Heart right ventricle (tissue), 16 donors: Measurements from ENCODE around the gene ANAPC5. TPM values are rescaled to one million over a fixed set of nuclear protein-coding genes. Genes with fewer than 3 reads are reported as not detected.

ENCODE experiments used
- ATAC-seq, 8 donors: fragments of 200-7000 bp; cut with Tn5 transposase; one replicate each; pipeline ENCODE4 v1.9.1; 2020; ENCODE audit warnings: mild to moderate bottlenecking in 8 of 8, moderate library complexity in 8 of 8, moderate number of reproducible peaks in 1 of 8
- DNase-seq, 2 donors: peaks; one replicate each; pipeline ENCODE4 v3.0.0-alpha.2; 2020
- H3K27ac ChIP-seq, 10 donors: fragments of 200-600 bp; sonication (generic) in 2 of 10; one replicate each; pipeline versions ENCODE4 v1.5.0 to v1.8.0; 2020 to 2022; ENCODE audit warnings: mild to moderate bottlenecking in 3 of 10
- H3K27me3 ChIP-seq, 7 donors: fragments of 200-600 bp; one replicate each; pipeline ENCODE4 v1.8.0; 2021 to 2022; ENCODE audit warnings: mild to moderate bottlenecking in 2 of 7
- H3K36me3 ChIP-seq, 9 donors: fragments of 200-600 bp; sonication (generic) in 1 of 9; one replicate each; pipeline versions ENCODE4 v1.5.0 to v1.8.0; 2020 to 2022; ENCODE audit warnings: mild to moderate bottlenecking in 2 of 9
- H3K4me1 ChIP-seq, 9 donors: fragments of 200-600 bp; sonication (generic) in 1 of 9; one replicate each; pipeline versions ENCODE4 v1.5.0 to v1.8.0; 2020 to 2022; ENCODE audit warnings: mild to moderate bottlenecking in 4 of 9
- H3K4me3 ChIP-seq, 10 donors: fragments of 200-600 bp; sonication (generic) in 2 of 10; one replicate each; pipeline versions ENCODE4 v1.5.0 to v1.8.0; 2020 to 2022; ENCODE audit warnings: mild to moderate bottlenecking in 7 of 10, moderate library complexity in 2 of 10
- H3K9me3 ChIP-seq, 11 donors: fragments of 200-600 bp in 10 of 11; sonication (generic) in 2 of 11; one replicate each; pipeline versions ENCODE4 v1.5.0 to v1.8.0; 2013 to 2022; ENCODE audit warnings: mild to moderate bottlenecking in 2 of 11, control low read depth in 1 of 11, moderate library complexity in 1 of 11
- CTCF ChIP-seq, 9 donors: fragments of 200-600 bp; sonication (generic) in 2 of 9; IDR thresholded peaks; one replicate each; pipeline versions ENCODE4 v1.5.0 to v1.8.0; 2021 to 2022; ENCODE audit warnings: antibody characterized with exemption in 9 of 9, mild to moderate bottlenecking in 5 of 9, moderate library complexity in 1 of 9
- WGBS, 2 donors: extraction: QIAGEN DNeasy Blood & Tissue Kit; methylation state at CpG; one replicate each; pipeline ENCODE4 v1.1.7; 2013; ENCODE audit warnings: inconsistent platforms in 1 of 2; 5-methylcytosine and 5-hydroxymethylcytosine counted together
- intact Hi-C, 10 donors: fragments of 100-400 bp; cut with DNase I; formaldehyde crosslinking; loops; one replicate each; pipeline versions ENCODE4 v1.11.1 to v1.14.2; 2022
- polyA plus RNA-seq, 2 donors: library from polyadenylated mRNA; stranded (reverse); fragments of 200-250 nt; gene quantifications; one replicate each; pipeline ENCODE4 v1.2.3, GENCODE V29; 2013
- total RNA-seq, 10 donors: library from RNA; stranded (reverse); fragmentation: NEBNext Ultra II Directional in 3 of 10; extraction: Animal tissue kit (Norgen Biotek cat#: 25700) in 3 of 10; gene quantifications; one replicate each; pipeline versions ENCODE4 v1.2.1 to v1.2.4, GENCODE V29; 2021 to 2023
- donor health status: Arrhythmogenic right ventricular cardiomyopathy.
- donor health status: ischemic (EF 13 %, LVEDD 7.1; RV severe dilation, severe dysfunction).
- donor health status: healthy with polysubstance abuse.
- donor health status: DM: no; HTN: yes; CAD: no.
- donor health status: DM: no; HTN: no; CAD: no.
- donor health status: ischemic (EF 25% LVEDD 6.9; RV normal size, moderate dysfunction).
- donor health status: ischemic (EF 25% LVEDD 5.7; RV mildly dilated, moderate dysfunction).
- donor health status: healthy.
- donor health status: DM: yes; HTN: yes; CAD: no.
- donor health status: Ischemic cardiomyopathy.
- donor health status: ischemic (EF 35%, LVEDD 5.7; RV mildly dilated, moderate dysfunction).
- donor health status: nonischemic (EF 11% LVEDD 7.7; RV severe dilation, severe dysfunction).
- donor health status: DM: yes; HTN: yes; CAD: no.
- donor health status: PGD.
- donor health status: ischemic (EF 29% LVEDD 5.4; RV normal size, mild dysfunction).
- donor health status: nonischemic (EF 23%, LVEDD 6.1; RV moderate dilation, normal function).

The ANAPC5 gene
- total and polyA plus RNA-seq, 12 donors = 50.2 to 82.4 (median 57.0) TPM

GRCh38 chr12:121296618-121297434 is 55.4 kb downstream of the ANAPC5 start, which contains the start of gene CAMKK2:
Gene CAMKK2, minus strand, starts transcription at chr12:121296709. Its CDS starts 22,183 bp downstream, at chr12:121274526.
- 0 to 1% methylated on average over 71 to 103 of the region's 104 CpGs for WGBS, 2 donors
- Histone ChIP-seq H3K9me3 (no peaks in the 10 kb centered on the region), H3K27ac (peak within 1 kb of the TSS; percentile 73 to 97 (median 92)), H3K4me1 (peaks cover 11 to 49% (median 28%) of the 10 kb centered on the region in 9 donors), H3K27me3 (no peaks in the 10 kb centered on the region), H3K36me3 (peaks cover 0 to 13% (median 0%) of the 10 kb centered on the region in 9 donors), H3K4me3 (peak within 1 kb of the TSS; percentile 89 to 100 (median 98))
- intact Hi-C loops = no loop called here
- peak in 5 of 9 donors; percentile 16 to 48 (median 43) for TF ChIP-seq CTCF (IDR thresholded peaks at IDR 0.05)
- DNase-seq (peak; percentile 84 to 88), ATAC-seq (peak; percentile 92 to 96 (median 94))

- intact Hi-C loops = no loop called here
- peaks cover 11 to 57% (median 28%) of the 10 kb centered on the region in 9 donors for H3K4me1 ChIP-seq
- peak overlapping the region; percentile 73 to 97 (median 92) for H3K27ac ChIP-seq
- ATAC-seq (peak; percentile 18 to 70 (median 34)), DNase-seq (peak in 1 of 2 donors; percentile 34)
- H3K4me3 ChIP-seq = peak overlapping the region; percentile 89 to 100 (median 98)
- TF ChIP-seq CTCF (IDR thresholded peaks at IDR 0.05) = peak in 2 of 9 donors; percentile 9 to 17
- 1% methylated on average over 54 to 55 of the region's 55 CpGs for WGBS, 2 donors
- no peaks in the 10 kb centered on the region for H3K9me3 ChIP-seq
- H3K36me3 ChIP-seq = peaks cover 0 to 19% (median 0%) of the 10 kb centered on the region in 9 donors
- no peaks in the 10 kb centered on the region for H3K27me3 ChIP-seq
Measured at GRCh38 chr12:121295746-121296617, 56.2 kb downstream of the ANAPC5 start.

- no peak for ATAC-seq
- no peak for DNase-seq
- peaks cover 0 to 23% (median 0%) of the 10 kb centered on the region in 9 donors for H3K36me3 ChIP-seq
- intact Hi-C loops = no loop called here
- no peaks in the 10 kb centered on the region for H3K27me3 ChIP-seq
- H3K27ac ChIP-seq = peak overlapping the region in 5 of 10 donors; percentile 87 to 97 (median 95)
- H3K4me3 ChIP-seq = peak overlapping the region in 9 of 10 donors; percentile 89 to 100 (median 98)
- peaks cover 11 to 60% (median 28%) of the 10 kb centered on the region in 9 donors for H3K4me1 ChIP-seq
- no peaks in the 10 kb centered on the region for H3K9me3 ChIP-seq
- no peak for TF ChIP-seq CTCF (IDR thresholded peaks at IDR 0.05)
- WGBS, 2 donors = 39 to 40% methylated on average over 7 of the region's 7 CpGs
Measured at GRCh38 chr12:121295116-121295745, 57.0 kb downstream of the ANAPC5 start.
